ENCODE data around the gene BTBD8. TPM values are rescaled to one million over a fixed set of nuclear protein-coding genes. Genes with fewer than 3 reads are reported as not detected.

Gene BTBD8
- total RNA-seq, 1 donor = 5.8 TPM

DNA sequence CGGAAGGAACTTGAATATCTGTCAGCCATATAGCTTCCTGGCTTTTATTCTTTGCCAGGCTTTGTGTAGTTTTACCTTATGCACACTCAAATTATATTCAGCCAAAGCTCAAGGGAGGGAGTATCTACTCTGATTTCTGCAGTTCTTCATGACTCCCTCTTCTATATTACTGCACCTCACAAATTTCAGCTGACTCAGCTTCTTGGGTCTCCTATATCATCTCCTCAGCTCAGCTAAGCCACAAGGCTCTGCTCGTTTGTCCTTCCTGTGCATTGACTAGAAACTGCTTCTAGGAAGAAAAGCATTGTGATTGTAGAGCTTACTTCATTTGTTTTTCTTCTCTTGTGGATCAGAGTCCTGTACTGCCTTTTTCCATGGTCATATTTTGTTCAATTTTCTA is 37.4 kb downstream of the BTBD8 start:
- no peaks in the 10 kb centered on the region for H3K36me3 ChIP-seq (ENCODE audit: insufficient read depth, low read length)
- H3K79me2 ChIP-seq (ENCODE audit: insufficient read depth, low read length) = no peaks in the 10 kb centered on the region
- H4K20me1 ChIP-seq (ENCODE audit: insufficient read depth, low read length) = no peaks in the 10 kb centered on the region
- H3K9me3 ChIP-seq (ENCODE audit: low read depth, low read length) = no peaks in the 10 kb centered on the region
- no peaks in the 10 kb centered on the region for H3K4me1 ChIP-seq (ENCODE audit: insufficient read depth, low read length)
- H3K27ac ChIP-seq (ENCODE audit: low read depth, low read length) = no peak overlapping the region
- H3K27me3 ChIP-seq (ENCODE audit: insufficient read depth, low read length) = no peaks in the 10 kb centered on the region
- no peak overlapping the region for H3K4me2 ChIP-seq (ENCODE audit: insufficient read depth, low read length)
- DNase-seq (ENCODE audit: insufficient read length, low spot score, missing footprints) = no peak
- TF ChIP-seq, protein P1, sequence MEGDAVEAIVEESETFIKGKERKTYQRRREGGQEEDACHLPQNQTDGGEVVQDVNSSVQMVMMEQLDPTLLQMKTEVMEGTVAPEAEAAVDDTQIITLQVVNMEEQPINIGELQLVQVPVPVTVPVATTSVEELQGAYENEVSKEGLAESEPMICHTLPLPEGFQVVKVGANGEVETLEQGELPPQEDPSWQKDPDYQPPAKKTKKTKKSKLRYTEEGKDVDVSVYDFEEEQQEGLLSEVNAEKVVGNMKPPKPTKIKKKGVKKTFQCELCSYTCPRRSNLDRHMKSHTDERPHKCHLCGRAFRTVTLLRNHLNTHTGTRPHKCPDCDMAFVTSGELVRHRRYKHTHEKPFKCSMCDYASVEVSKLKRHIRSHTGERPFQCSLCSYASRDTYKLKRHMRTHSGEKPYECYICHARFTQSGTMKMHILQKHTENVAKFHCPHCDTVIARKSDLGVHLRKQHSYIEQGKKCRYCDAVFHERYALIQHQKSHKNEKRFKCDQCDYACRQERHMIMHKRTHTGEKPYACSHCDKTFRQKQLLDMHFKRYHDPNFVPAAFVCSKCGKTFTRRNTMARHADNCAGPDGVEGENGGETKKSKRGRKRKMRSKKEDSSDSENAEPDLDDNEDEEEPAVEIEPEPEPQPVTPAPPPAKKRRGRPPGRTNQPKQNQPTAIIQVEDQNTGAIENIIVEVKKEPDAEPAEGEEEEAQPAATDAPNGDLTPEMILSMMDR (IDR thresholded peaks at IDR 0.05; ENCODE audit: extremely low read depth, low read depth, low read length) = no peak
- H2AFZ ChIP-seq (ENCODE audit: low read length) = no peak overlapping the region
- no peak overlapping the region for H3K4me3 ChIP-seq (ENCODE audit: insufficient read depth, low read length)

DNA sequence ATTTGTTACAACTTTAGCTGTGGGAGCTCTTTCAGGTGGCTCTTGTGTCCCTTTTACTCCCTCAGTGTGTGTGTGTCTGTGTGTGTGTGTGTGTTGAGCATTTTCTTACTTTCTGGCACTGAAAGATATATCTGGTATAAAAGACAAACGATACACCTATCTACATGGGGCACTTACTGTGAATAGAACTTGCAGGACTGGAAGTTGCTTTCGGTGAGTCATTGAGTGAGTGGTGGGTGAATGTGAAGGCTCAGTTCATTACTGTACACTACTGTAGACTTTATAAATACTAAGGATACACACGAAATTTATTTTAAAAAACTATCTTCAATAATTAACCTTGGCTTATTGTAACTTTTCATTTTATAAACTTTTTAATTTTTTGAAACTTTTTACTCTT is 38.7 kb downstream of the BTBD8 start:
- no peak overlapping the region for H3K4me2 ChIP-seq (ENCODE audit: insufficient read depth, low read length)
- H3K9me3 ChIP-seq (ENCODE audit: low read depth, low read length) = no peaks in the 10 kb centered on the region
- TF ChIP-seq, protein P1 (IDR thresholded peaks at IDR 0.05; ENCODE audit: extremely low read depth, low read depth, low read length) = no peak
- H2AFZ ChIP-seq (ENCODE audit: low read length) = no peak overlapping the region
- H3K36me3 ChIP-seq (ENCODE audit: insufficient read depth, low read length) = no peaks in the 10 kb centered on the region
- H3K79me2 ChIP-seq (ENCODE audit: insufficient read depth, low read length) = no peaks in the 10 kb centered on the region
- no peaks in the 10 kb centered on the region for H4K20me1 ChIP-seq (ENCODE audit: insufficient read depth, low read length)
- no peak overlapping the region for H3K4me3 ChIP-seq (ENCODE audit: insufficient read depth, low read length)
- no peaks in the 10 kb centered on the region for H3K4me1 ChIP-seq (ENCODE audit: insufficient read depth, low read length)
- no peaks in the 10 kb centered on the region for H3K27me3 ChIP-seq (ENCODE audit: insufficient read depth, low read length)
- DNase-seq (ENCODE audit: insufficient read length, low spot score, missing footprints) = no peak
- no peak overlapping the region for H3K27ac ChIP-seq (ENCODE audit: low read depth, low read length)

DNA sequence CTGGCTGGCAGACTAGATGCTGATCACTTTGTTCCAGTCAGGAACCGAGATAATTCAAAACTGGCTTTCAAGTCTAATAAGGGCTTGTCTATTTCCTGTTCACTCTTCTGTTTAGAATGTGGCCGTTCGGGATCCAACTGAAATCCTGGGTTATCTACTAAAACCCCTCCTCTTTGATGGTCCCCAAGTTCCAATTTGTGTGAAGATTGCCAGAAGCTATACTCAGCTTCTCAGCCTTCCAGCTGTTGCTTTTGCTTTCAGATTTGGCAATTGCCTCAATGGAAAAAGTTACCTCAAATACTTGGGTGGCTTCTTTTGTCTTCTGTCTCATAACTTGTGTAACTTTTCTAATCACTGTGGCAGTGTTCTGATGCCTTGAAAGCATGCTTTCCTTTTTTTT is 43.7 kb downstream of the BTBD8 start:
- no peaks in the 10 kb centered on the region for H4K20me1 ChIP-seq (ENCODE audit: insufficient read depth, low read length)
- no peaks in the 10 kb centered on the region for H3K4me1 ChIP-seq (ENCODE audit: insufficient read depth, low read length)
- TF ChIP-seq, protein P1 (IDR thresholded peaks at IDR 0.05; ENCODE audit: extremely low read depth, low read depth, low read length) = no peak
- H3K4me2 ChIP-seq (ENCODE audit: insufficient read depth, low read length) = no peak overlapping the region
- H3K79me2 ChIP-seq (ENCODE audit: insufficient read depth, low read length) = no peaks in the 10 kb centered on the region
- DNase-seq (ENCODE audit: insufficient read length, low spot score, missing footprints) = no peak
- no peak overlapping the region for H3K27ac ChIP-seq (ENCODE audit: low read depth, low read length)
- no peak overlapping the region for H3K4me3 ChIP-seq (ENCODE audit: insufficient read depth, low read length)
- no peaks in the 10 kb centered on the region for H3K36me3 ChIP-seq (ENCODE audit: insufficient read depth, low read length)
- H2AFZ ChIP-seq (ENCODE audit: low read length) = no peak overlapping the region
- no peaks in the 10 kb centered on the region for H3K27me3 ChIP-seq (ENCODE audit: insufficient read depth, low read length)
- H3K9me3 ChIP-seq (ENCODE audit: low read depth, low read length) = no peaks in the 10 kb centered on the region

DNA sequence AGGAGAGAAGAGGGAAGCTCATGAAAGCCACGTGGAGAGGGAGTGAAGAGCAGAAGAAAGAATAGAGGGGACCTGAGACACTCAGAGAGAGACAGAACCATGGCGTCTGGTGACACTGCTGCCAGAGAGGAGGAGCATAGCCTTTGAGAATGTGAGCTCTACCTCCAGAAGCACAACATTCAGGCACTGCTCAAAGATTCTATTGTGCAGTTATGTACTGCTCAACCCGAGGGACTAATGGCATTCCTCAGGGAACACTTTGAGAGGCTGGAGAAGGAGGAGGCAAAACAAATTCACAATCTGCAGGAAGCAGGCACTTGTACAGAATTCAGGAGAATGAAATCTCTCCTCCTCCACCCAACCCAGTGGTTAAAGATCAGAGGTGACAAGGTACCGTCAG is 45.1 kb downstream of the BTBD8 start:
- no peak overlapping the region for H3K4me3 ChIP-seq (ENCODE audit: insufficient read depth, low read length)
- TF ChIP-seq, protein P1 (IDR thresholded peaks at IDR 0.05; ENCODE audit: extremely low read depth, low read depth, low read length) = no peak
- H3K4me1 ChIP-seq (ENCODE audit: insufficient read depth, low read length) = no peaks in the 10 kb centered on the region
- DNase-seq (ENCODE audit: insufficient read length, low spot score, missing footprints) = no peak
- H3K27ac ChIP-seq (ENCODE audit: low read depth, low read length) = no peak overlapping the region
- no peaks in the 10 kb centered on the region for H4K20me1 ChIP-seq (ENCODE audit: insufficient read depth, low read length)
- no peaks in the 10 kb centered on the region for H3K79me2 ChIP-seq (ENCODE audit: insufficient read depth, low read length)
- no peak overlapping the region for H3K4me2 ChIP-seq (ENCODE audit: insufficient read depth, low read length)
- H2AFZ ChIP-seq (ENCODE audit: low read length) = no peak overlapping the region
- no peaks in the 10 kb centered on the region for H3K36me3 ChIP-seq (ENCODE audit: insufficient read depth, low read length)
- H3K9me3 ChIP-seq (ENCODE audit: low read depth, low read length) = no peaks in the 10 kb centered on the region
- H3K27me3 ChIP-seq (ENCODE audit: insufficient read depth, low read length) = no peaks in the 10 kb centered on the region

Data from osteoblast (primary cell).